ENCODE results near the gene KRTDAP.

GRCh38 chr19:35457173-35457572, 33.1 kb downstream of the KRTDAP start:
- TF ChIP-seq FOXK2 (IDR thresholded peaks at IDR 0.05): no peak
- TF ChIP-seq BHLHE40 (IDR thresholded peaks at IDR 0.05; ENCODE audit: borderline replicate concordance): no peak
- no peak for TF ChIP-seq SP1 (IDR thresholded peaks at IDR 0.05)

Data from HEK293T (cell line).